GM19240 (cell line): ENCODE data around the gene ADGRL4.
"Not testable (repeated sequence)": the region's sequence is repeated elsewhere in the genome, so short reads cannot be mapped to it uniquely, and the experiment has no call there.

Source experiments
- DNase-seq: peaks from one replicate; pipeline ENCODE4 v3.0.0; 2011; ENCODE audit warnings: low spot score; ENCODE audit not compliant: insufficient read length

The ADGRL4 gene

GRCh38 chr1:79006564-79006963 is at the start of gene ADGRL4:
Gene ADGRL4 (minus strand): TSS chr1:79006730. CDS start chr1:79006654, 76 bp downstream.
- DNase-seq: no peak

GRCh38 chr1:79055856-79056255 is 49.3 kb upstream of the ADGRL4 start:
- DNase-seq: no peak

GRCh38 chr1:79052829-79053449 is 46.4 kb upstream of the ADGRL4 start:
- no peak for DNase-seq

GRCh38 chr1:79044974-79045650 is 38.6 kb upstream of the ADGRL4 start:
- DNase-seq: no peak

- DNase-seq: no peak
Observed at GRCh38 chr1:79043506-79043905, 37.0 kb upstream of the ADGRL4 start.

GRCh38 chr1:79042539-79042938 is 36.0 kb upstream of the ADGRL4 start:
- DNase-seq: no peak

- DNase-seq: no peak
Observed at GRCh38 chr1:79042117-79042516, 35.6 kb upstream of the ADGRL4 start.

- no peak for DNase-seq
Observed at GRCh38 chr1:79041666-79042065, 35.1 kb upstream of the ADGRL4 start.

- DNase-seq: no peak
Observed at GRCh38 chr1:79040424-79041082, 34.0 kb upstream of the ADGRL4 start.

GRCh38 chr1:79037085-79037484 is 30.6 kb upstream of the ADGRL4 start:
- no peak for DNase-seq

- DNase-seq: no peak
Observed at GRCh38 chr1:79012500-79012899, 6.0 kb upstream of the ADGRL4 start.

GRCh38 chr1:79010589-79010988 is 4.1 kb upstream of the ADGRL4 start:
- DNase-seq: no peak

- no peak for DNase-seq
Observed at GRCh38 chr1:79005945-79006344, 585 bp downstream of the ADGRL4 start.

- no peak for DNase-seq
Observed at GRCh38 chr1:79004916-79005315, 1.6 kb downstream of the ADGRL4 start.

- no peak for DNase-seq
Observed at GRCh38 chr1:78996791-78997190, 9.7 kb downstream of the ADGRL4 start.

- DNase-seq: no peak
Observed at GRCh38 chr1:78987042-78987441, 19.5 kb downstream of the ADGRL4 start.

GRCh38 chr1:78980511-78980910 is 26.0 kb downstream of the ADGRL4 start:
- DNase-seq: no peak

GRCh38 chr1:78972723-78973122 is 33.8 kb downstream of the ADGRL4 start:
- no peak for DNase-seq

- not testable (repeated sequence) for DNase-seq
Observed at GRCh38 chr1:78967091-78967490, 39.4 kb downstream of the ADGRL4 start.

- DNase-seq: no peak
Observed at GRCh38 chr1:78958711-78959110, 47.8 kb downstream of the ADGRL4 start.

GRCh38 chr1:78950826-78951225 is 55.7 kb downstream of the ADGRL4 start:
- DNase-seq: no peak

- no peak for DNase-seq
Observed at GRCh38 chr1:78949227-78949626, 57.3 kb downstream of the ADGRL4 start.

GRCh38 chr1:78919150-78919549 is 87.4 kb downstream of the ADGRL4 start:
- no peak for DNase-seq
